ENCODE data around the gene WRAP53.

DNA sequence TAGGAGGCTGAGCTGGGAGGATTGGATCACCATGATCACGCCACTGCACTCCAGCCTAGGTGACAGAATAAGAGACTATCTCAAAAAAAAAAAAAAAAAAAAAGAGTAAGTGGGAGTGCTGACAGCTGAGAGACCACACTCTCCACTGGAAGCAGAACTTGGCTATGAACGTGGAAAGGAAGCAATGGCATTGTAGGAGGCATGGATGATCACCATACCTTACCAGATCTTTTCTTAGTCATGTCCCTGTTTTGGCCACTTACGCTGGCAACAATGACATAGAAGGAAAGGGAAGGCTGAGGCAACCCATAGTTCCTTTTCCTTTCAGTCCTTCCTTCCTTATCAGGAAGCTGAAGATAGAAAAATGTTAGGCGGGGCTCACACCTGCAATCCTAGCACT is 41.3 kb upstream of the WRAP53 start:
- no peak for TF ChIP-seq CTCF (IDR thresholded peaks at IDR 0.05; ENCODE audit: low read length)
- no peak for TF ChIP-seq EZH2 (optimal IDR thresholded peaks at IDR 0.05; ENCODE audit: low read depth, low read length)

Measured in MM.1S (cell line).